ENCODE measurements around the gene C3orf18.

C3orf18 gene

DNA sequence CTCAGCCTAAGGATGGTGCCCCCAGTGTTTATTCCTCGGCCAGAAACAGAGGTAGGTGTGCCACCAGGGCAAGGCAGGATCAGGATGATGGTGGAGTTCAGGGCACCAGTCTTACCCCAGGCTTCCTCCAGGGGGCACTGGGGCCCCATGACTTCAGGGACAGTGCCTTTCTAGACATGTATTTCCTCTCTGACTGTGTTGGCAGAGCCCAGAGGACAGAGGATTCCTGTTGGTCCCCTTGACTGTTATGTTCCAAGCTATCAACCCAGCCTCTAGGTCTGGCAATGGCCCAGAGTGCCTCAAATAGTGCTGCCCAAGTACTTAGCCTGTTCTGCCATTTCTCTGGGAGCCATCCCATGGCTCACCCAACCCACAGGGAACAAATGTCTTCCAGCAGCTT, 4.6 kb upstream of the C3orf18 start:
- H3K9ac ChIP-seq (ENCODE audit: low read depth, low read length): no peak overlapping the region
- no peaks in the 10 kb centered on the region for H3K4me1 ChIP-seq (ENCODE audit: control insufficient read depth, insufficient read depth, low read length)
- no peak overlapping the region for H3K4me3 ChIP-seq (ENCODE audit: low read depth, low read length)
- H3K27me3 ChIP-seq (ENCODE audit: control insufficient read depth, insufficient read depth, low read length): peaks cover under 1% of the 10 kb centered on the region
- no peaks in the 10 kb centered on the region for H3K9me3 ChIP-seq (ENCODE audit: control insufficient read depth, insufficient read depth, low read length)
- H3K36me3 ChIP-seq (ENCODE audit: control insufficient read depth, insufficient read depth, low read length): peaks cover 2% of the 10 kb centered on the region

DNA sequence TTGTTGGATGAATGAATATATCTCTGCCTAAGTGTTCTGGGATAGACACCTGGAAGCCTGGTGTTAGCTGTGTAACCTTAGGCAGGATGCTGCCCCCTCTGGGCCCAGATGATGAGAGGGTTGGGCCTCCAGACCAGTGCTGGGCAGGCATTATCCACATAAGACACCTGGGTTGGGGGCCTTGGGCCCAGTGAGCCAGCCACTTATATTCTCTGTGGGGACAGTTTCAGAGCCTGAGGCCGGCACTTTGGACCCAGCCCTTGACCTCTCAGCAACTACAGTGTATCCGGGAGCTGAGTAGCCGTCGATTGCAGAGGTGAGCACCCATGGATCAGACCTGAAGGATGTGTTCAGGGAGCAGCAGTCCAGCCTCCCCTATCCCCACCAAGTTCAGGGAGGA, 3.9 kb upstream of the C3orf18 start:
- Histone ChIP-seq H3K4me3 (ENCODE audit: low read depth, low read length) (no peak overlapping the region), H3K27me3 (ENCODE audit: control insufficient read depth, insufficient read depth, low read length) (peaks cover 7% of the 10 kb centered on the region), H3K9ac (ENCODE audit: low read depth, low read length) (no peak overlapping the region), H3K9me3 (ENCODE audit: control insufficient read depth, insufficient read depth, low read length) (no peaks in the 10 kb centered on the region), H3K4me1 (ENCODE audit: control insufficient read depth, insufficient read depth, low read length) (peaks cover 2% of the 10 kb centered on the region), H3K36me3 (ENCODE audit: control insufficient read depth, insufficient read depth, low read length) (no peaks in the 10 kb centered on the region)

DNA sequence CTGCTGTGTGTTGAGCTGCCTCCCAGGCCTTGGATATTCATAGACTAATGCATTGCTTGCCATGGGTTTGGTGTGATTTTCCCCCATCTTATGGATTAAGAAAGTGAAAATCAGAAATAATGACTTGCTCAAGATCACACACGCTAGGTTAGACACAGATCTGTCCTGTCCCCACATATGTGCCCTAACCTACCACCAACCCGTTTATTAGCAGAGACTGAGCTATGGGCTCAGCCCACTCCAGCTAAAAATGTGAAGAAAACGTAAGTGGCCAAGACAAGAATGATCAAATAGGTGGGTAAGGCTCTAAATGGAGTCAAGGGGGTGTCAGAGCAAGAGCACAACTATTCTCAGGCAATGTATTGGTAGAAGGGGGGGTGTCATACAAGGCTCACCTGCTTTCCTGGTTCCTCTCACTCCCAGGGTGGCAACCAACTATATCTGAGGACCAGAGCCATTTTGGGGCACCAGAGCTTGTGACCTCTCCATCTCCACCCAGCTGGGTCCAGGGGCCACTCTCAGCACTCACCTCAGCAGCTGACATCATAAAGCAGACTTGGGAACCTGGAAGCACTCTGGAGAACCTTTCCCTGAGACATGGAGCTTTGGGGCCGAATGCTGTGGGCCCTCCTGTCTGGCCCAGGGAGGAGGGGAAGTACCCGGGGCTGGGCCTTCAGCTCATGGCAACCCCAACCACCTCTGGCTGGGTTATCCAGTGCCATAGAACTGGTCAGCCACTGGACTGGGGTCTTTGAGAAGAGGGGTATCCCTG, 3.1 kb upstream of the C3orf18 start:
- Histone ChIP-seq H3K4me1 (ENCODE audit: control insufficient read depth, insufficient read depth, low read length) (peaks cover 2% of the 10 kb centered on the region), H3K9ac (ENCODE audit: low read depth, low read length) (no peak overlapping the region), H3K27me3 (ENCODE audit: control insufficient read depth, insufficient read depth, low read length) (peaks cover 10% of the 10 kb centered on the region), H3K9me3 (ENCODE audit: control insufficient read depth, insufficient read depth, low read length) (no peaks in the 10 kb centered on the region), H3K36me3 (ENCODE audit: control insufficient read depth, insufficient read depth, low read length) (peaks cover 2% of the 10 kb centered on the region), H3K4me3 (ENCODE audit: low read depth, low read length) (peak overlapping the region; percentile 99)

DNA sequence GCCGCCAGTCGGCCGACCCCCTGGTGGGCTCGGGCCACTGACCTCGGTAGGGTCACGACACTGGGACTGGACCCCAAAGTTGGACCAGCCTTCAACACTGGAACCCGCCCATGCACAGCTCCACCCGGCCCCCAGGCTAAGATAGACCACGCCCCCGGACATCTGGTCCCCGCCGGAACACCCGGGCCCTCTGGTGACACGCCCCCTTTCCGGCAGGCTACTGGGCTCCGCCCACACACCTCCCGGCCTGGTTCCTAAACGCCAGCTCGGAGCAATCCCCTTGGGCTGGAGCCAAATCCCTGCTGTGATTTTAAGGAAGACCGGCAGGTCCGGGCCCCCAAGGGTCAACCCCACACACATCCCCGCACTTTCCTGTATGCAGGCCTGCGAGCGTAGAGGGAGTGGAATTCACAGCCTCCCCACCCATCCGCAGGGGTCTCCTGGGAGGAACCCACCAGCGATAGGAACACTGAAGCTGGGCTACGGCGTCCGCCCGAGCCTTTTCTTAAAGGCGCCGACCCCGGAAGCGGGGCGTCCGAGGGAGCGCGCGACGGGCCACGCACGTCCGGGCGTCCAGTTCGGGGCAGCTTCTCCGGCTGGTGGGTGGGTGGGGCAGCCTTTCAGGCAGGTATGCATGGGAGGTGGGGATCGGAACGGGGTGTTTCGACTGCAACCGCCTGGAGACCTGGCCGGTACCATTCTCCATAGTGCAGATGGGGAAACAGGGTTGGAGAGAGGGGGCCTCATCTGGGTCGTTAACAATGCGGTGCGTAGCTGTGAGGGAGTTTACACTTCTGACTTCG, 1.6 kb upstream of the C3orf18 start, which contains the start of gene HEMK1:
TSS of gene HEMK1 (plus strand) at position 576 of the 803 bp plus-strand sequence. CDS start 1,583 bp downstream, outside the sequence.
- Histone ChIP-seq H3K9ac (ENCODE audit: low read depth, low read length) (peak within 1 kb of the TSS; percentile 87), H3K4me1 (ENCODE audit: control insufficient read depth, insufficient read depth, low read length) (peaks cover 2% of the 10 kb centered on the region), H3K36me3 (ENCODE audit: control insufficient read depth, insufficient read depth, low read length) (peaks cover 6% of the 10 kb centered on the region), H3K4me3 (ENCODE audit: low read depth, low read length) (peak within 1 kb of the TSS; percentile 99), H3K27me3 (ENCODE audit: control insufficient read depth, insufficient read depth, low read length) (peaks cover 10% of the 10 kb centered on the region), H3K9me3 (ENCODE audit: control insufficient read depth, insufficient read depth, low read length) (no peaks in the 10 kb centered on the region)

DNA sequence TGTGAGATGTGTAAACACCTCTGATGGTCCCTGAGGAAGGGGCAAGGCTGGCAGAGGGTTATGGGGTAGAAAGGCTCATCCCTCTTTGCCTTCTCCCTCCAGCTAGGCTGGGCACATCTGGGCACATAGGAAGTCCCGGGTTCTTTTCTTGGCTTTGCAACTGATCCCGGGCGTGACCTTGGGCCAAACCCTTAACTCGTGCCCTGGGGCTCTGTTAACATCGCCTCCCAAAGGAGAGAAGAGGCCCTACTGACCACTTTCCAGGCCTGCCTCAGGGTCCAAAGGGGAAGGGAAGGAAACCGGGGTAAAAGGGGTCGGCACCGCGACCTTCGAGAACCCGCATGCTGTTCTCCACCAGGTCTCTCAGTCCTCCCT, 549 bp downstream of the C3orf18 start:
- Histone ChIP-seq H3K27me3 (ENCODE audit: control insufficient read depth, insufficient read depth, low read length) (peaks cover 10% of the 10 kb centered on the region), H3K4me3 (ENCODE audit: low read depth, low read length) (peak overlapping the region; percentile 79), H3K36me3 (ENCODE audit: control insufficient read depth, insufficient read depth, low read length) (peaks cover 6% of the 10 kb centered on the region), H3K4me1 (ENCODE audit: control insufficient read depth, insufficient read depth, low read length) (peaks cover 2% of the 10 kb centered on the region), H3K9ac (ENCODE audit: low read depth, low read length) (peak overlapping the region; percentile 70), H3K9me3 (ENCODE audit: control insufficient read depth, insufficient read depth, low read length) (no peaks in the 10 kb centered on the region)

DNA sequence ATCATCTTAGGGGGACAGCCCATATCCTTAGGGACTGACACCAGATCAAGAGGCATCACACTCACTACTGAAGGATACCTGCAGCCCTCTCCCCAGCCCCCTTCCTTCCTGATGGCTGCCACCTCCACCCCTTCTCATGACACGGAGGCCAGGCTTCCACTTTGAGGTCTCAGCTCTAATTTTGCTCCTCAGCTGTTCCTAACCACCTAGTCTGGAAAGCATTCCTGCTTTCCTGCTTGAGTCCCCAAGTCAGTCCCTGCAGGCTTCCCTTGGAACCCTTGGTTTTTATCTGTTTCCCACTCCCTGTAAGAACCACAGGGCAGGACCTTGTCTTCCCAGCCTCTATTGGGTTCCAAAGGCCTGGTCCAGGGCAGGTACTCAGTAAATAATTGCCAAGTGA, 3.2 kb downstream of the C3orf18 start:
- H3K4me1 ChIP-seq (ENCODE audit: control insufficient read depth, insufficient read depth, low read length): peaks cover 2% of the 10 kb centered on the region
- H3K9ac ChIP-seq (ENCODE audit: low read depth, low read length): no peak overlapping the region
- no peaks in the 10 kb centered on the region for H3K9me3 ChIP-seq (ENCODE audit: control insufficient read depth, insufficient read depth, low read length)
- no peak overlapping the region for H3K4me3 ChIP-seq (ENCODE audit: low read depth, low read length)
- H3K27me3 ChIP-seq (ENCODE audit: control insufficient read depth, insufficient read depth, low read length): peaks cover 10% of the 10 kb centered on the region
- H3K36me3 ChIP-seq (ENCODE audit: control insufficient read depth, insufficient read depth, low read length): peaks cover 6% of the 10 kb centered on the region

DNA sequence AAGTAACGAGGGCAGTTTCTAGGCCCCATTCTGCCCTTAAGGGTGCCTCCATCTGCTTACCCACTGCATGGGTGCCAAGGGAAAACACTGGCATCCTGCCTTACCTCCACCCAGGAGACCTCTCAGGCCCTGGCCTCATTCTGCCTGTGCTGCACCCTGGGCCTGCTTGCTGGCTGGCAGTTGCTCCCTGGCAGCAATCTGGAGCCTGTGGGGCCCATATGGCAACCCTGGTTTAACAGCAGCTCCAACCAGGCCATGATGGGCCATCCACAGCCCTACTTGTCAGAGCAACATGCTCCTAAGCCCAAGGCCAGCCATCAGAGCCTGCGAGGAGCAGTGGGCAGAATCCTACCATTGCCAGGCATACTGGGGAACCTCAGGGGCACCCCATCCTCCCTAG, 3.7 kb downstream of the C3orf18 start:
- Histone ChIP-seq H3K36me3 (ENCODE audit: control insufficient read depth, insufficient read depth, low read length) (peaks cover 6% of the 10 kb centered on the region), H3K4me3 (ENCODE audit: low read depth, low read length) (no peak overlapping the region), H3K27me3 (ENCODE audit: control insufficient read depth, insufficient read depth, low read length) (peaks cover 10% of the 10 kb centered on the region), H3K9ac (ENCODE audit: low read depth, low read length) (peak overlapping the region; percentile 24), H3K9me3 (ENCODE audit: control insufficient read depth, insufficient read depth, low read length) (no peaks in the 10 kb centered on the region), H3K4me1 (ENCODE audit: control insufficient read depth, insufficient read depth, low read length) (peaks cover 2% of the 10 kb centered on the region)

DNA sequence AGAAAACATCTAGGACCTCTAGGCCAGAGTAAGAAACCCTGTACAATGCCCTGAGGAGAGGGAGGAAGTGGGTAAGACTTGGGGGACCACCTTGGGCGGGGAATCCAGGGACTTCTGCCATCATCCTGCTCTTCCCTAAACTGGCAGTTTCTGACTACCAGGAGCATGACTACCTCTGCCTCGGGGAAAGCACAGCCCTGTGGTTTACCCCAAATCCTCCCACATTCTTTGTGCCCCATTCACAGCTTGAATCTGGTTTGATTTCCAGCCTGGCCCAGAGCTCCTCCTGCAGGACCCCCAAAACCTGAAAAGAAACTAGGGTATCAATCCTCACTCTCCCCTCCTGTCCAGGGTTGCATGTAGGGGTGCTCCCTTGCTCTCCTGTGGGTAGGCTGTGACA, 4.7 kb downstream of the C3orf18 start:
- Histone ChIP-seq H3K9ac (ENCODE audit: low read depth, low read length) (no peak overlapping the region), H3K27me3 (ENCODE audit: control insufficient read depth, insufficient read depth, low read length) (peaks cover 10% of the 10 kb centered on the region)

DNA sequence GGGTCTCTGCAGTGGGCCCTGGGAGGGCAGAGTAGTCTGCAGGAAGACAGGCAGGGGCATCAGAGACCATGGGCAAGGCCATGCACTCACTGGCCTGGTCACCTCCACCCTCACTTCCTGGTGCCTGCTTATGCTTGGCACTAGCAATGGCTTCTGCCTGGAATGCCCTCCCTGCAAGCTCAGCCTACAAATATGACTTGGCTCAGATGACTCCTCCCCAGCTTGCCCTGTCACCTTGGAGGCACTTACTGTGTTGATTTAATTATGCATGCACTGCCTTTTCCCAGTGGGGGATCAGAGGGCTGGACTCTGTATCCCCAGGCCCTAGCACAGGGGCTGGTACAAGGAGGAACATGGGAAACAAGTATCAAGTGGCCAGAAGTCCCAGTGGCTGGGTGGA, 7.8 kb downstream of the C3orf18 start:
- H3K9me3 ChIP-seq (ENCODE audit: control insufficient read depth, insufficient read depth, low read length): no peaks in the 10 kb centered on the region
- no peaks in the 10 kb centered on the region for H3K4me1 ChIP-seq (ENCODE audit: control insufficient read depth, insufficient read depth, low read length)
- H3K27me3 ChIP-seq (ENCODE audit: control insufficient read depth, insufficient read depth, low read length): no peaks in the 10 kb centered on the region
- no peak overlapping the region for H3K4me3 ChIP-seq (ENCODE audit: low read depth, low read length)
- no peak overlapping the region for H3K9ac ChIP-seq (ENCODE audit: low read depth, low read length)
- H3K36me3 ChIP-seq (ENCODE audit: control insufficient read depth, insufficient read depth, low read length): no peaks in the 10 kb centered on the region

More for the DNA sequence above, 4.7 kb downstream of the C3orf18 start:
- Histone ChIP-seq H3K36me3 (ENCODE audit: control insufficient read depth, insufficient read depth, low read length) (peaks cover 6% of the 10 kb centered on the region), H3K9me3 (ENCODE audit: control insufficient read depth, insufficient read depth, low read length) (no peaks in the 10 kb centered on the region), H3K4me3 (ENCODE audit: low read depth, low read length) (no peak overlapping the region), H3K4me1 (ENCODE audit: control insufficient read depth, insufficient read depth, low read length) (peaks cover 2% of the 10 kb centered on the region)

DNA sequence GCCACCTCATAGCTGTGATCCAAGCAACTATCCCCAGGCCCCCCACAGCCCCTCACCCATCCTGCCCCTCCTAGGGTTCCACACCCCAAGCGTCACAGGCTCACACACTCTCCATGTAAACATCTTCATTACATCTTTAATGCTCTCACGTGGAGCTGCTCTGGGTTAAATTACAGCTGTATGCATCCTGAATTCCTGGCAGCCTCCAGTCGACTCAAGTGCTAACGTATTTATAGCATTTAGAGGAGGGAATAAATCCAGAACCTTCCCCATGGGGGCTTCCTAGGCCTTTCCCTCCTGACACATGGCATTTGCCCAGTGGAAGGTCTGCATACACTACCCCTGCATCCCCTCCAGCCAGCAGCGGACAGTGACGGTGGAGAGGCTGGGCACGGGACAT, 9.6 kb downstream of the C3orf18 start:
- no peaks in the 10 kb centered on the region for H3K27me3 ChIP-seq (ENCODE audit: control insufficient read depth, insufficient read depth, low read length)
- no peaks in the 10 kb centered on the region for H3K4me1 ChIP-seq (ENCODE audit: control insufficient read depth, insufficient read depth, low read length)
- no peaks in the 10 kb centered on the region for H3K36me3 ChIP-seq (ENCODE audit: control insufficient read depth, insufficient read depth, low read length)
- no peak overlapping the region for H3K4me3 ChIP-seq (ENCODE audit: low read depth, low read length)
- no peak overlapping the region for H3K9ac ChIP-seq (ENCODE audit: low read depth, low read length)
- no peaks in the 10 kb centered on the region for H3K9me3 ChIP-seq (ENCODE audit: control insufficient read depth, insufficient read depth, low read length)

DNA sequence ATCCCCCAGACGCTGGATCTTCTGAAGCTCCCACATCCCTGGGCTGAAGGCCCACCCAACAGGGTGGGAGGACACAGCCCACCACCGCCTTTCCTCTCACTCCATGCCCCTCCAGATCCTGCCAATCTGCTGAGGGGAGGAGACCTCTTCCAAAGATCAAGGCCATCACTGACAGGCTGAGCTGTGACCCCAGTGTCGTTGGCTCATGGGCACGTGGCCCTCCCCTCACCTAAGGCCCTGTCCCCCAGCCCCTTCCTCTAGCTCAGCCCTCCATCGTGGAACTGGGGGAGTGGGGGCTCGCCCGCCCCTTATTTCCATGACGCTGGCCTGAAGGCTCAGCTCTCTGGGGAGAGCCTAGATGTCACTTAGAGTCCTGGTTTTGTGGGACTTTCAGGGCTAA, 10.4 kb downstream of the C3orf18 start:
- H3K9me3 ChIP-seq (ENCODE audit: control insufficient read depth, insufficient read depth, low read length): no peaks in the 10 kb centered on the region
- no peaks in the 10 kb centered on the region for H3K4me1 ChIP-seq (ENCODE audit: control insufficient read depth, insufficient read depth, low read length)
- H3K27me3 ChIP-seq (ENCODE audit: control insufficient read depth, insufficient read depth, low read length): no peaks in the 10 kb centered on the region
- no peak overlapping the region for H3K9ac ChIP-seq (ENCODE audit: low read depth, low read length)
- no peaks in the 10 kb centered on the region for H3K36me3 ChIP-seq (ENCODE audit: control insufficient read depth, insufficient read depth, low read length)
- H3K4me3 ChIP-seq (ENCODE audit: low read depth, low read length): no peak overlapping the region

DNA sequence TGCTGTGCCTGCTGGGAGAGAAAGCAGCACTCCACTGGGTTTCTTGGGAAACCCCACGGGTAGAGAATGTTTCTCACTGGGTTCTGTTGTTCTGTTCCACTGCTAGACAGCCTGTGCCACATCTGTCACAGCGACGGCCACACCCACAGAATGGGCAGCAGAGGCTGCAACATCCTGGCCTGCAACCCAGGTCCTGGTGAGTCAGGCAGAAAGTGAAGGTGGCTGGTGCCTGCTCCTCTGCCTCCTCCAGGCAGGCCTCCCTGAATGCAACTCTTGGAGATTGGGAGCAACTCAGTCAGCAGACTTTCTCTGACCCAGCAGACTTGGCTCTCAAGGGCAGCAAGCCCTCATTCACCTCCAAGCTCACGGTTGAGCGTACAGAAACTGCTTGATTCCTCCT, 13.0 kb downstream of the C3orf18 start:
- Histone ChIP-seq H3K4me1 (ENCODE audit: control insufficient read depth, insufficient read depth, low read length) (no peaks in the 10 kb centered on the region), H3K27me3 (ENCODE audit: control insufficient read depth, insufficient read depth, low read length) (no peaks in the 10 kb centered on the region), H3K9me3 (ENCODE audit: control insufficient read depth, insufficient read depth, low read length) (no peaks in the 10 kb centered on the region), H3K4me3 (ENCODE audit: low read depth, low read length) (no peak overlapping the region), H3K9ac (ENCODE audit: low read depth, low read length) (no peak overlapping the region), H3K36me3 (ENCODE audit: control insufficient read depth, insufficient read depth, low read length) (no peaks in the 10 kb centered on the region)

Measured in iPS-15b (cell line).